Measurements from ENCODE around the gene CASKIN2.

Gene CASKIN2

DNA sequence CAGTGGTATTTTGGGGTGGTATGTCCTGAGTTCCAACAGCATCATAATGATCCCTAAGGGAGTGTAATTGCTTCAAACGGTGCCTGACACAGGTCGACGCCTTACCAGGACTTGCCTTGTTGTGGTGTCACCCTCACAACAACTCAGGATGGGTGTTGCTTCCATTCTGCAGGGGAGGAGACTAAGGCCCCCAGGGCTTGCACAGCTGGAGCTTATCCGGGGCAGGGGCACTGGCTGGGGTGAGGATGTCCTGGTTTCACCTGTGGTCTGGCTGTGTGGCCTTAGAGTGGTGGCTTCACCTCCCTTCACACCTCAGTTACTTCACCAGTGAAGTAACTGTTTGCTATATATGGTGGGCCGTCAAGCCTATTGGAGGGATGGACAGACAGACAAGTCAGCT is 33.5 kb upstream of the CASKIN2 start:
- Histone ChIP-seq H3K4me3 (ENCODE audit: low read depth, low read length) (no peak overlapping the region), H3K9me3 (no peaks in the 10 kb centered on the region), H3K27me3 (no peaks in the 10 kb centered on the region), H3K36me3 (no peaks in the 10 kb centered on the region), H3K4me1 (no peaks in the 10 kb centered on the region)
- no peak for DNase-seq
- TF ChIP-seq, protein P1, sequence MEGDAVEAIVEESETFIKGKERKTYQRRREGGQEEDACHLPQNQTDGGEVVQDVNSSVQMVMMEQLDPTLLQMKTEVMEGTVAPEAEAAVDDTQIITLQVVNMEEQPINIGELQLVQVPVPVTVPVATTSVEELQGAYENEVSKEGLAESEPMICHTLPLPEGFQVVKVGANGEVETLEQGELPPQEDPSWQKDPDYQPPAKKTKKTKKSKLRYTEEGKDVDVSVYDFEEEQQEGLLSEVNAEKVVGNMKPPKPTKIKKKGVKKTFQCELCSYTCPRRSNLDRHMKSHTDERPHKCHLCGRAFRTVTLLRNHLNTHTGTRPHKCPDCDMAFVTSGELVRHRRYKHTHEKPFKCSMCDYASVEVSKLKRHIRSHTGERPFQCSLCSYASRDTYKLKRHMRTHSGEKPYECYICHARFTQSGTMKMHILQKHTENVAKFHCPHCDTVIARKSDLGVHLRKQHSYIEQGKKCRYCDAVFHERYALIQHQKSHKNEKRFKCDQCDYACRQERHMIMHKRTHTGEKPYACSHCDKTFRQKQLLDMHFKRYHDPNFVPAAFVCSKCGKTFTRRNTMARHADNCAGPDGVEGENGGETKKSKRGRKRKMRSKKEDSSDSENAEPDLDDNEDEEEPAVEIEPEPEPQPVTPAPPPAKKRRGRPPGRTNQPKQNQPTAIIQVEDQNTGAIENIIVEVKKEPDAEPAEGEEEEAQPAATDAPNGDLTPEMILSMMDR (IDR thresholded peaks at IDR 0.05; ENCODE audit: low read depth, low read length), result no peak

- Histone ChIP-seq H3K4me3 (ENCODE audit: low read depth, low read length) (no peak overlapping the region), H3K9me3 (no peaks in the 10 kb centered on the region), H3K36me3 (no peaks in the 10 kb centered on the region), H3K4me1 (no peaks in the 10 kb centered on the region), H3K27me3 (no peaks in the 10 kb centered on the region)
- TF ChIP-seq, protein P1 (IDR thresholded peaks at IDR 0.05; ENCODE audit: low read depth, low read length), result no peak
- DNase-seq, result no peak
Observed at GRCh38 chr17:75547091-75547490, 31.8 kb upstream of the CASKIN2 start.

GRCh38 chr17:75546181-75546580 is 30.8 kb upstream of the CASKIN2 start:
- no peak for DNase-seq
- Histone ChIP-seq H3K4me3 (ENCODE audit: low read depth, low read length) (no peak overlapping the region), H3K4me1 (peaks cover 2% of the 10 kb centered on the region; the same call in 1 of the 2 replicates), H3K9me3 (no peaks in the 10 kb centered on the region), H3K36me3 (no peaks in the 10 kb centered on the region), H3K27me3 (no peaks in the 10 kb centered on the region)
- TF ChIP-seq, protein P1 (IDR thresholded peaks at IDR 0.05; ENCODE audit: low read depth, low read length), result no peak

DNA sequence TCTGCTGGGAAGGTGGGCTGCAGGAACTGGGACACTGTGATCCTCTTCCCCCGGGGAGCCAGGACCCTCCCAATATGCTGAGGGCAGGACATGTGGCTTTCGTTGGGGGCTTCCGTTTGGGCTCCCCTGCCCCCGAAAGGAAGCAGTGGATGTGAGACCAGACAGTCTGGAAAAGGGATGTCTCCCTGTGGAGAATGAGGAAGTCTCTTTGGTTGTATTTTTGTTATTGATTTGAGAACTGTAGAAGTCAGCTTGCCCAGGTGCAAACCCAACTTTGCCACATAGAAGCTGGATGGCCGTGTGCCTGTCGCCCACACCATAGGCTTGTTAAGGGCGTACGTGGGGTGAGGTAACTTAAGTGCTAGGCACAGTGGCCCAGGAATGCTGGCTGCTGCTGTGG is 28.9 kb upstream of the CASKIN2 start:
- Histone ChIP-seq H3K27me3 (no peaks in the 10 kb centered on the region), H3K36me3 (no peaks in the 10 kb centered on the region), H3K4me1 (peaks cover 14% of the 10 kb centered on the region), H3K4me3 (ENCODE audit: low read depth, low read length) (no peak overlapping the region), H3K9me3 (no peaks in the 10 kb centered on the region)
- TF ChIP-seq, protein P1 (IDR thresholded peaks at IDR 0.05; ENCODE audit: low read depth, low read length), result no peak
- no peak for DNase-seq

GRCh38 chr17:75542728-75543336 is 27.5 kb upstream of the CASKIN2 start:
- no peaks in the 10 kb centered on the region for H3K9me3 ChIP-seq
- H3K27me3 ChIP-seq, result no peaks in the 10 kb centered on the region
- TF ChIP-seq, protein P1 (IDR thresholded peaks at IDR 0.05; ENCODE audit: low read depth, low read length), result no peak
- DNase-seq, result no peak
- no peak overlapping the region for H3K4me3 ChIP-seq (ENCODE audit: low read depth, low read length)
- no peaks in the 10 kb centered on the region for H3K36me3 ChIP-seq
- peaks cover 14% of the 10 kb centered on the region for H3K4me1 ChIP-seq

- Histone ChIP-seq H3K27me3 (no peaks in the 10 kb centered on the region), H3K4me3 (ENCODE audit: low read depth, low read length) (no peak overlapping the region), H3K4me1 (peaks cover 14% of the 10 kb centered on the region), H3K36me3 (no peaks in the 10 kb centered on the region), H3K9me3 (no peaks in the 10 kb centered on the region)
- DNase-seq, result no peak
- TF ChIP-seq, protein P1 (IDR thresholded peaks at IDR 0.05; ENCODE audit: low read depth, low read length), result no peak
Observed at GRCh38 chr17:75542229-75542628, 26.9 kb upstream of the CASKIN2 start.

Measured in BE2C (cell line).